Measurements from ENCODE around the gene TRUB1.

- TF ChIP-seq CTCF (conservative IDR thresholded peaks at IDR 0.05; ENCODE audit: low read depth, low read length): no peak
- no peak for TF ChIP-seq POLR2A (IDR thresholded peaks at IDR 0.05; ENCODE audit: low read depth, low read length)
- TF ChIP-seq RCOR1 (IDR thresholded peaks at IDR 0.05; ENCODE audit: insufficient replicate concordance, low read length): no peak
These were observed 63.7 kb downstream of the TRUB1 start for GRCh38 chr10:115001506-115002381.
